Measurements from ENCODE around the gene PXDN. TPM values are rescaled to one million over a fixed set of nuclear protein-coding genes. Genes with fewer than 3 reads are reported as not detected.

PXDN gene
- total RNA-seq, 1 experiment from 2014 or later = 146 TPM

- no peak for TF ChIP-seq PRDM15 (CRISPR knock-in tag; IDR thresholded peaks at IDR 0.05)
- no peak for TF ChIP-seq ZNF121 (CRISPR knock-in tag; IDR thresholded peaks at IDR 0.05)
Observed at GRCh38 chr2:1606046-1606400, 138.3 kb downstream of the PXDN start (continued).

- Mint-ChIP-seq H3K27ac (no peak overlapping the region; the same call in 1 of the 2 replicates), H3K27me3 (ENCODE audit: low read depth) (no peaks in the 10 kb centered on the region), H3K9me3 (no peaks in the 10 kb centered on the region), H3K4me1 (peaks cover 3% of the 10 kb centered on the region), H3K36me3 (no peaks in the 10 kb centered on the region; the same call in 1 of the 2 replicates), H3K4me3 (no peak overlapping the region)
- ChIA-PET POLR2A (interaction anchor here (1.4 kb wide), 1 partner anchor 20 kb away, joined by 7 read pairs; no protein-coding TSS in a partner anchor), CTCF (interaction anchor here (1.1 to 1.9 kb wide), 4 partner anchors 14 to 145 kb away, joined by 3 to 12 read pairs (median 5); no protein-coding TSS in a partner anchor)
- peak; percentile 95 for ATAC-seq
- peak; percentile 68 for DNase-seq (ENCODE audit: low spot score)
- TF ChIP-seq OVOL2 (CRISPR knock-in tag; IDR thresholded peaks at IDR 0.05; ENCODE audit: borderline replicate concordance) (no peak), ZNF121 (CRISPR knock-in tag; IDR thresholded peaks at IDR 0.05) (0 out of 2 replicates have a peak, but pooled peaks have one; percentile 39)
Observed at GRCh38 chr2:1605102-1606045, 138.9 kb downstream of the PXDN start.

GRCh38 chr2:1603521-1603920 is 140.8 kb downstream of the PXDN start:
- H3K9me3 Mint-ChIP-seq = no peaks in the 10 kb centered on the region
- H3K36me3 Mint-ChIP-seq = no peaks in the 10 kb centered on the region
- no peak overlapping the region for H3K4me3 Mint-ChIP-seq
- peaks cover 3% of the 10 kb centered on the region for H3K4me1 Mint-ChIP-seq
- DNase-seq (ENCODE audit: low spot score) = no peak
- ChIA-PET CTCF (no interaction called here), POLR2A (no interaction called here)
- no peaks in the 10 kb centered on the region for H3K27me3 Mint-ChIP-seq (ENCODE audit: low read depth)
- ATAC-seq = no peak
- H3K27ac Mint-ChIP-seq = no peak overlapping the region
- TF ChIP-seq, protein P1, sequence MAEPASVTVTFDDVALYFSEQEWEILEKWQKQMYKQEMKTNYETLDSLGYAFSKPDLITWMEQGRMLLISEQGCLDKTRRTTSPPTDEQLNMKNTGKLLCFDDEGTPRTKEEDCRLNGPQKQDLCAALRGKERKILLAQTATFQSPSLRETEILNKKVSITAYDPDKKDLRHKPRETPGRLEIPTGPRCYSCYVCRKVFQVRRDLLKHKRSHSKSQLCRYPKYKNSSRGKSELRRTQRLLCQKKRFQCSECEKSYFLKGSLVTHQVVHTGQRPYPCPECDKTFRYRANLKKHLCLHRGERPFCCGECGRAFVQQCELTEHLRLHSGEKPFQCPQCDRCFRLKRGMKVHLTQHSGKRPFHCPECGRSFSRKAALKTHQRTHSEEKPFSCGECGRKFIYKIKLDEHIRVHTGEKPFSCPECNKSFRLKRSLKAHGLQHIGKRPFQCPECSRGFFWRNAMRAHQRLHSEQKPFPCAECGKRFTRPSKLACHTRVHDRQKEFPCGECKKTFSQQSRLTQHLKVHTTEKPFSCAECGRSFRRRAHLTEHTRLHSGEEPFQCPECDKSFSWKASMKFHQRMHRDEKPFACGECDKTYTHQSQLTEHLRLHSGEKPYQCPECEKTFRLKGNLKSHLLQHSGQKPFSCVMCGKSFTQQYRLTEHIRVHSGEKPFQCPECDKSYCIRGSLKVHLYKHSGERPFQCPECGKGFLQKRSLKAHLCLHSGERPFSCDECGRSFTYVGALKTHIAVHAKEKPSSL (CRISPR knock-in tag; conservative IDR thresholded peaks at IDR 0.05) = no peak
- TF ChIP-seq E2F1 (CRISPR knock-in tag; IDR thresholded peaks at IDR 0.05) = no peak
- no peak for TF ChIP-seq ZNF671 (CRISPR knock-in tag; IDR thresholded peaks at IDR 0.05)
- TF ChIP-seq, protein P2, sequence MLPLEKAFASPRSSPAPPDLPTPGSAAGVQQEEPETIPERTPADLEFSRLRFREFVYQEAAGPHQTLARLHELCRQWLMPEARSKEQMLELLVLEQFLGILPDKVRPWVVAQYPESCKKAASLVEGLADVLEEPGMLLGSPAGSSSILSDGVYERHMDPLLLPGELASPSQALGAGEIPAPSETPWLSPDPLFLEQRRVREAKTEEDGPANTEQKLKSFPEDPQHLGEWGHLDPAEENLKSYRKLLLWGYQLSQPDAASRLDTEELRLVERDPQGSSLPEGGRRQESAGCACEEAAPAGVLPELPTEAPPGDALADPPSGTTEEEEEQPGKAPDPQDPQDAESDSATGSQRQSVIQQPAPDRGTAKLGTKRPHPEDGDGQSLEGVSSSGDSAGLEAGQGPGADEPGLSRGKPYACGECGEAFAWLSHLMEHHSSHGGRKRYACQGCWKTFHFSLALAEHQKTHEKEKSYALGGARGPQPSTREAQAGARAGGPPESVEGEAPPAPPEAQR (CRISPR knock-in tag; IDR thresholded peaks at IDR 0.05) = no peak
- no peak for TF ChIP-seq ESRRA (CRISPR knock-in tag; IDR thresholded peaks at IDR 0.05; ENCODE audit: borderline replicate concordance)
- TF ChIP-seq, protein P3, sequence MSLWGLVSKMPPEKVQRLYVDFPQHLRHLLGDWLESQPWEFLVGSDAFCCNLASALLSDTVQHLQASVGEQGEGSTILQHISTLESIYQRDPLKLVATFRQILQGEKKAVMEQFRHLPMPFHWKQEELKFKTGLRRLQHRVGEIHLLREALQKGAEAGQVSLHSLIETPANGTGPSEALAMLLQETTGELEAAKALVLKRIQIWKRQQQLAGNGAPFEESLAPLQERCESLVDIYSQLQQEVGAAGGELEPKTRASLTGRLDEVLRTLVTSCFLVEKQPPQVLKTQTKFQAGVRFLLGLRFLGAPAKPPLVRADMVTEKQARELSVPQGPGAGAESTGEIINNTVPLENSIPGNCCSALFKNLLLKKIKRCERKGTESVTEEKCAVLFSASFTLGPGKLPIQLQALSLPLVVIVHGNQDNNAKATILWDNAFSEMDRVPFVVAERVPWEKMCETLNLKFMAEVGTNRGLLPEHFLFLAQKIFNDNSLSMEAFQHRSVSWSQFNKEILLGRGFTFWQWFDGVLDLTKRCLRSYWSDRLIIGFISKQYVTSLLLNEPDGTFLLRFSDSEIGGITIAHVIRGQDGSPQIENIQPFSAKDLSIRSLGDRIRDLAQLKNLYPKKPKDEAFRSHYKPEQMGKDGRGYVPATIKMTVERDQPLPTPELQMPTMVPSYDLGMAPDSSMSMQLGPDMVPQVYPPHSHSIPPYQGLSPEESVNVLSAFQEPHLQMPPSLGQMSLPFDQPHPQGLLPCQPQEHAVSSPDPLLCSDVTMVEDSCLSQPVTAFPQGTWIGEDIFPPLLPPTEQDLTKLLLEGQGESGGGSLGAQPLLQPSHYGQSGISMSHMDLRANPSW (CRISPR knock-in tag; conservative IDR thresholded peaks at IDR 0.05; ENCODE audit: low read depth) = no peak
- no peak for TF ChIP-seq ZNF138 (CRISPR knock-in tag; conservative IDR thresholded peaks at IDR 0.05)
- TF ChIP-seq NFE2L1 (CRISPR knock-in tag; IDR thresholded peaks at IDR 0.05) = no peak
- TF ChIP-seq NR2C2 (CRISPR knock-in tag; IDR thresholded peaks at IDR 0.05) = no peak
- TF ChIP-seq ZNF121 (CRISPR knock-in tag; IDR thresholded peaks at IDR 0.05) = no peak
- TF ChIP-seq, protein P4, sequence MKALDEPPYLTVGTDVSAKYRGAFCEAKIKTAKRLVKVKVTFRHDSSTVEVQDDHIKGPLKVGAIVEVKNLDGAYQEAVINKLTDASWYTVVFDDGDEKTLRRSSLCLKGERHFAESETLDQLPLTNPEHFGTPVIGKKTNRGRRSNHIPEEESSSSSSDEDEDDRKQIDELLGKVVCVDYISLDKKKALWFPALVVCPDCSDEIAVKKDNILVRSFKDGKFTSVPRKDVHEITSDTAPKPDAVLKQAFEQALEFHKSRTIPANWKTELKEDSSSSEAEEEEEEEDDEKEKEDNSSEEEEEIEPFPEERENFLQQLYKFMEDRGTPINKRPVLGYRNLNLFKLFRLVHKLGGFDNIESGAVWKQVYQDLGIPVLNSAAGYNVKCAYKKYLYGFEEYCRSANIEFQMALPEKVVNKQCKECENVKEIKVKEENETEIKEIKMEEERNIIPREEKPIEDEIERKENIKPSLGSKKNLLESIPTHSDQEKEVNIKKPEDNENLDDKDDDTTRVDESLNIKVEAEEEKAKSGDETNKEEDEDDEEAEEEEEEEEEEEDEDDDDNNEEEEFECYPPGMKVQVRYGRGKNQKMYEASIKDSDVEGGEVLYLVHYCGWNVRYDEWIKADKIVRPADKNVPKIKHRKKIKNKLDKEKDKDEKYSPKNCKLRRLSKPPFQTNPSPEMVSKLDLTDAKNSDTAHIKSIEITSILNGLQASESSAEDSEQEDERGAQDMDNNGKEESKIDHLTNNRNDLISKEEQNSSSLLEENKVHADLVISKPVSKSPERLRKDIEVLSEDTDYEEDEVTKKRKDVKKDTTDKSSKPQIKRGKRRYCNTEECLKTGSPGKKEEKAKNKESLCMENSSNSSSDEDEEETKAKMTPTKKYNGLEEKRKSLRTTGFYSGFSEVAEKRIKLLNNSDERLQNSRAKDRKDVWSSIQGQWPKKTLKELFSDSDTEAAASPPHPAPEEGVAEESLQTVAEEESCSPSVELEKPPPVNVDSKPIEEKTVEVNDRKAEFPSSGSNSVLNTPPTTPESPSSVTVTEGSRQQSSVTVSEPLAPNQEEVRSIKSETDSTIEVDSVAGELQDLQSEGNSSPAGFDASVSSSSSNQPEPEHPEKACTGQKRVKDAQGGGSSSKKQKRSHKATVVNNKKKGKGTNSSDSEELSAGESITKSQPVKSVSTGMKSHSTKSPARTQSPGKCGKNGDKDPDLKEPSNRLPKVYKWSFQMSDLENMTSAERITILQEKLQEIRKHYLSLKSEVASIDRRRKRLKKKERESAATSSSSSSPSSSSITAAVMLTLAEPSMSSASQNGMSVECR (CRISPR knock-in tag; IDR thresholded peaks at IDR 0.05; ENCODE audit: borderline replicate concordance) = no peak
- no peak for TF ChIP-seq GTF2I (CRISPR knock-in tag; conservative IDR thresholded peaks at IDR 0.05)
- TF ChIP-seq NFATC4 (CRISPR knock-in tag; IDR thresholded peaks at IDR 0.05) = no peak
